Esophagus muscularis mucosa (tissue), 3 donors: ENCODE data around the gene AMACR.

Experiments used
- CTCF ChIP-seq, 3 experiments: fragments of 200-600 bp in 2 of 3; fragments of 450-650 bp in 1 of 3; sonication (generic) in 2 of 3; IDR thresholded peaks; one replicate each; pipeline ENCODE4 v1.5.1; 2017 to 2019; ENCODE audit warnings: antibody characterized with exemption in 3 of 3, mild to moderate bottlenecking in 2 of 3, moderate library complexity in 1 of 3
- POLR2AphosphoS5 ChIP-seq, 2 donors: sonication (generic); formaldehyde crosslinking; IDR thresholded peaks; one replicate each; pipeline ENCODE4 v1.6.1; 2017; ENCODE audit warnings: antibody characterized with exemption in 2 of 2

GRCh38 chr5:33936381-33937016 is 71.4 kb downstream of the AMACR start, which contains the start of gene RXFP3:
- TF ChIP-seq CTCF (IDR thresholded peaks at IDR 0.05), result no peak
- TF ChIP-seq POLR2AphosphoS5 (IDR thresholded peaks at IDR 0.05), result no peak
